Measurements from ENCODE around the gene USP22.

Gene USP22

GRCh38 chr17:20968913-20969616 lies 73.7 kb downstream of the USP22 start:
- no peak for DNase-seq (ENCODE audit: low spot score)
- Histone ChIP-seq H3K4me3 (ENCODE audit: low read length in 2 of 2) (no peak overlapping the region), H2BK15ac (ENCODE audit: low read length) (no peak overlapping the region), H4K8ac (ENCODE audit: low read depth, low read length) (peak overlapping the region; percentile 52), H2BK5ac (ENCODE audit: low read length) (no peak overlapping the region), H3K18ac (ENCODE audit: low read length) (no peak overlapping the region), H3K4ac (ENCODE audit: low read length) (no peak overlapping the region), H3K9me3 (replicated peaks in 1 of 2; ENCODE audit: control insufficient read depth in 2 of 2, insufficient read depth in 1 of 2, low read depth in 1 of 2, low read length in 2 of 2) (peaks cover 0 to 2% of the 10 kb centered on the region in 2 donors), H3K36me3 (replicated peaks in 1 of 2; ENCODE audit: control insufficient read depth in 2 of 2, insufficient read depth in 2 of 2, low read length in 2 of 2) (peaks cover 6 to 93% of the 10 kb centered on the region in 2 donors), H4K91ac (ENCODE audit: low read depth, low read length, poor library complexity) (no peak overlapping the region), H2AK5ac (ENCODE audit: low read depth, low read length) (no peak overlapping the region), H2AFZ (ENCODE audit: low read length) (no peak overlapping the region), H3K4me1 (ENCODE audit: control insufficient read depth in 2 of 2, insufficient read depth in 1 of 2, low read depth in 1 of 2, low read length in 2 of 2) (peaks cover 0 to 3% of the 10 kb centered on the region in 2 donors), H3K23ac (ENCODE audit: low read depth, low read length, poor library complexity) (no peak overlapping the region), H3K27ac (replicated peaks; ENCODE audit: low read length) (no peak overlapping the region), H2BK120ac (ENCODE audit: low read depth, low read length) (no peak overlapping the region), H2BK12ac (ENCODE audit: low read length) (no peak overlapping the region), H3K14ac (ENCODE audit: low read length) (no peak overlapping the region), H3K4me2 (ENCODE audit: insufficient read depth, low read length, poor library complexity, severe bottlenecking) (no peak overlapping the region), H3K79me1 (ENCODE audit: low read depth, low read length) (no peaks in the 10 kb centered on the region), H3K9ac (ENCODE audit: low read depth, low read length, poor library complexity) (peak overlapping the region; percentile 21), H3K27me3 (ENCODE audit: control insufficient read depth in 3 of 3, insufficient read depth in 3 of 3, low read depth in 1 of 3, low read length in 3 of 3) (no peaks in the 10 kb centered on the region)
- WGBS, 2 donors (ENCODE audit: extremely low coverage in 2 of 2, insufficient read length in 2 of 2, insufficient replicate concordance in 1 of 2), result no CpG with 5 or more reads among the region's 8 CpGs

GRCh38 chr17:20967776-20968175 lies 75.0 kb downstream of the USP22 start:
- no peak for DNase-seq (ENCODE audit: low spot score)
- H4K91ac ChIP-seq (ENCODE audit: low read depth, low read length, poor library complexity), result no peak overlapping the region
- H2BK120ac ChIP-seq (ENCODE audit: low read depth, low read length), result no peak overlapping the region
- no peak overlapping the region for H3K23ac ChIP-seq (ENCODE audit: low read depth, low read length, poor library complexity)
- no peak overlapping the region for H3K4ac ChIP-seq (ENCODE audit: low read length)
- H3K27me3 ChIP-seq (ENCODE audit: control insufficient read depth in 3 of 3, insufficient read depth in 3 of 3, low read depth in 1 of 3, low read length in 3 of 3), result no peaks in the 10 kb centered on the region
- H2BK15ac ChIP-seq (ENCODE audit: low read length), result no peak overlapping the region
- H2BK12ac ChIP-seq (ENCODE audit: low read length), result no peak overlapping the region
- H3K9me3 ChIP-seq (replicated peaks in 1 of 2; ENCODE audit: control insufficient read depth in 2 of 2, insufficient read depth in 1 of 2, low read depth in 1 of 2, low read length in 2 of 2), result peaks cover 0 to 2% of the 10 kb centered on the region in 2 donors
- H3K18ac ChIP-seq (ENCODE audit: low read length), result no peak overlapping the region
- H3K4me1 ChIP-seq (ENCODE audit: control insufficient read depth in 2 of 2, insufficient read depth in 1 of 2, low read depth in 1 of 2, low read length in 2 of 2), result peaks cover 0 to 3% of the 10 kb centered on the region in 2 donors
- no peak overlapping the region for H3K14ac ChIP-seq (ENCODE audit: low read length)
- H2BK5ac ChIP-seq (ENCODE audit: low read length), result no peak overlapping the region
- no CpG with 5 or more reads among the region's 3 CpGs for WGBS, 2 donors (ENCODE audit: extremely low coverage in 2 of 2, insufficient read length in 2 of 2, insufficient replicate concordance in 1 of 2)
- H2AK5ac ChIP-seq (ENCODE audit: low read depth, low read length), result no peak overlapping the region
- no peak overlapping the region for H3K27ac ChIP-seq (replicated peaks; ENCODE audit: low read length)
- no peak overlapping the region for H2AFZ ChIP-seq (ENCODE audit: low read length)
- no peak overlapping the region for H4K8ac ChIP-seq (ENCODE audit: low read depth, low read length)
- peaks cover 6 to 91% of the 10 kb centered on the region in 2 donors for H3K36me3 ChIP-seq (replicated peaks in 1 of 2; ENCODE audit: control insufficient read depth in 2 of 2, insufficient read depth in 2 of 2, low read length in 2 of 2)
- no peak overlapping the region for H3K4me3 ChIP-seq (ENCODE audit: low read length in 2 of 2)
- no peaks in the 10 kb centered on the region for H3K79me1 ChIP-seq (ENCODE audit: low read depth, low read length)
- no peak overlapping the region for H3K9ac ChIP-seq (ENCODE audit: low read depth, low read length, poor library complexity)
- H3K4me2 ChIP-seq (ENCODE audit: insufficient read depth, low read length, poor library complexity, severe bottlenecking), result no peak overlapping the region

- Histone ChIP-seq H2BK120ac (ENCODE audit: low read depth, low read length) (no peak overlapping the region), H3K18ac (ENCODE audit: low read length) (no peak overlapping the region), H2AFZ (ENCODE audit: low read length) (no peak overlapping the region), H2BK5ac (ENCODE audit: low read length) (no peak overlapping the region), H3K4me2 (ENCODE audit: insufficient read depth, low read length, poor library complexity, severe bottlenecking) (no peak overlapping the region), H3K27ac (replicated peaks; ENCODE audit: low read length) (no peak overlapping the region), H3K9me3 (replicated peaks in 1 of 2; ENCODE audit: control insufficient read depth in 2 of 2, insufficient read depth in 1 of 2, low read depth in 1 of 2, low read length in 2 of 2) (peaks cover 0 to 2% of the 10 kb centered on the region in 2 donors), H2BK12ac (ENCODE audit: low read length) (no peak overlapping the region), H3K4me3 (ENCODE audit: low read length in 2 of 2) (no peak overlapping the region), H2AK5ac (ENCODE audit: low read depth, low read length) (no peak overlapping the region), H4K8ac (ENCODE audit: low read depth, low read length) (no peak overlapping the region), H3K36me3 (replicated peaks in 1 of 2; ENCODE audit: control insufficient read depth in 2 of 2, insufficient read depth in 2 of 2, low read length in 2 of 2) (peaks cover 6 to 96% of the 10 kb centered on the region in 2 donors), H3K27me3 (ENCODE audit: control insufficient read depth in 3 of 3, insufficient read depth in 3 of 3, low read depth in 1 of 3, low read length in 3 of 3) (no peaks in the 10 kb centered on the region), H3K23ac (ENCODE audit: low read depth, low read length, poor library complexity) (no peak overlapping the region), H3K9ac (ENCODE audit: low read depth, low read length, poor library complexity) (no peak overlapping the region), H3K79me1 (ENCODE audit: low read depth, low read length) (no peaks in the 10 kb centered on the region), H2BK15ac (ENCODE audit: low read length) (no peak overlapping the region), H3K4me1 (ENCODE audit: control insufficient read depth in 2 of 2, insufficient read depth in 1 of 2, low read depth in 1 of 2, low read length in 2 of 2) (peaks cover 0 to 3% of the 10 kb centered on the region in 2 donors), H4K91ac (ENCODE audit: low read depth, low read length, poor library complexity) (no peak overlapping the region), H3K4ac (ENCODE audit: low read length) (no peak overlapping the region), H3K14ac (ENCODE audit: low read length) (no peak overlapping the region)
- no peak for DNase-seq (ENCODE audit: low spot score)
- WGBS, 2 donors (ENCODE audit: extremely low coverage in 2 of 2, insufficient read length in 2 of 2, insufficient replicate concordance in 1 of 2), result no CpG with 5 or more reads among the region's 2 CpGs
Measured at GRCh38 chr17:20966870-20967269, 75.9 kb downstream of the USP22 start.

GRCh38 chr17:20965492-20965891 lies 77.3 kb downstream of the USP22 start:
- H3K23ac ChIP-seq (ENCODE audit: low read depth, low read length, poor library complexity), result no peak overlapping the region
- DNase-seq (ENCODE audit: low spot score), result no peak

More at GRCh38 chr17:20965492-20965891, 77.3 kb downstream of the USP22 start:
- no peak overlapping the region for H2AK5ac ChIP-seq (ENCODE audit: low read depth, low read length)
- no CpG with 5 or more reads among the region's 1 CpG for WGBS, 2 donors (ENCODE audit: extremely low coverage in 2 of 2, insufficient read length in 2 of 2, insufficient replicate concordance in 1 of 2)
- no peak overlapping the region for H3K18ac ChIP-seq (ENCODE audit: low read length)
- no peak overlapping the region for H4K91ac ChIP-seq (ENCODE audit: low read depth, low read length, poor library complexity)
- no peak overlapping the region for H3K27ac ChIP-seq (replicated peaks; ENCODE audit: low read length)
- no peak overlapping the region for H3K14ac ChIP-seq (ENCODE audit: low read length)
- H3K9ac ChIP-seq (ENCODE audit: low read depth, low read length, poor library complexity), result no peak overlapping the region
- no peak overlapping the region for H2BK15ac ChIP-seq (ENCODE audit: low read length)
- H3K79me1 ChIP-seq (ENCODE audit: low read depth, low read length), result no peaks in the 10 kb centered on the region
- peaks cover 4 to 96% of the 10 kb centered on the region in 2 donors for H3K36me3 ChIP-seq (replicated peaks in 1 of 2; ENCODE audit: control insufficient read depth in 2 of 2, insufficient read depth in 2 of 2, low read length in 2 of 2)
- H2BK12ac ChIP-seq (ENCODE audit: low read length), result no peak overlapping the region
- no peak overlapping the region for H3K4me2 ChIP-seq (ENCODE audit: insufficient read depth, low read length, poor library complexity, severe bottlenecking)
- H2BK120ac ChIP-seq (ENCODE audit: low read depth, low read length), result no peak overlapping the region
- no peak overlapping the region for H3K4ac ChIP-seq (ENCODE audit: low read length)
- H3K27me3 ChIP-seq (ENCODE audit: control insufficient read depth in 3 of 3, insufficient read depth in 3 of 3, low read depth in 1 of 3, low read length in 3 of 3), result no peaks in the 10 kb centered on the region
- peaks cover 0 to 4% of the 10 kb centered on the region in 2 donors for H3K4me1 ChIP-seq (ENCODE audit: control insufficient read depth in 2 of 2, insufficient read depth in 1 of 2, low read depth in 1 of 2, low read length in 2 of 2)
- no peak overlapping the region for H2BK5ac ChIP-seq (ENCODE audit: low read length)
- no peaks in the 10 kb centered on the region for H3K9me3 ChIP-seq (replicated peaks in 1 of 2; ENCODE audit: control insufficient read depth in 2 of 2, insufficient read depth in 1 of 2, low read depth in 1 of 2, low read length in 2 of 2)
- H3K4me3 ChIP-seq (ENCODE audit: low read length in 2 of 2), result no peak overlapping the region
- no peak overlapping the region for H2AFZ ChIP-seq (ENCODE audit: low read length)
- no peak overlapping the region for H4K8ac ChIP-seq (ENCODE audit: low read depth, low read length)

All from neuronal stem cell (in vitro differentiated cells).